ENCODE results near the gene C22orf15. TPM values are rescaled to one million over a fixed set of nuclear protein-coding genes. Genes with fewer than 3 reads are reported as not detected.

The C22orf15 gene
- total RNA-seq, 1 donor from 2014 or later: not detected

- DNase-seq: peak; percentile 94
Measured at GRCh38 chr22:23750714-23751440, 11.9 kb upstream of the C22orf15 start, which contains the start of gene ZNF70. Gene ZNF70 (minus strand): TSS chr22:23751112. CDS start chr22:23745140, 5,972 bp downstream.

- peak; percentile 66 for DNase-seq
Measured at GRCh38 chr22:23751441-23751996, 11.3 kb upstream of the C22orf15 start.

- no peak for DNase-seq
Measured at GRCh38 chr22:23752090-23752691, 10.6 kb upstream of the C22orf15 start.

GRCh38 chr22:23752750-23753149 lies 10.0 kb upstream of the C22orf15 start:
- no peak for DNase-seq

- no peak for DNase-seq
Measured at GRCh38 chr22:23753385-23753784, 9.4 kb upstream of the C22orf15 start.

GRCh38 chr22:23754220-23754919 lies 8.4 kb upstream of the C22orf15 start, which contains the start of gene VPREB3:
Gene VPREB3 (minus strand): TSS chr22:23754425. CDS start chr22:23754363, 62 bp downstream.
- DNase-seq: no peak

GRCh38 chr22:23754980-23755636 lies 7.7 kb upstream of the C22orf15 start:
- DNase-seq: no peak

GRCh38 chr22:23755711-23756110 lies 7.1 kb upstream of the C22orf15 start:
- DNase-seq: no peak

- no peak for DNase-seq
Measured at GRCh38 chr22:23756891-23757290, 5.9 kb upstream of the C22orf15 start.

GRCh38 chr22:23759566-23759965 lies 3.2 kb upstream of the C22orf15 start:
- no peak for DNase-seq

GRCh38 chr22:23760056-23760455 lies 2.7 kb upstream of the C22orf15 start:
- no peak for DNase-seq

- no peak for DNase-seq
Measured at GRCh38 chr22:23763579-23763945, 772 bp downstream of the C22orf15 start.

- no peak for DNase-seq
Measured at GRCh38 chr22:23763954-23764353, 1.2 kb downstream of the C22orf15 start.

- no peak for DNase-seq
Measured at GRCh38 chr22:23764899-23765881, 2.4 kb downstream of the C22orf15 start.

- DNase-seq: no peak
Measured at GRCh38 chr22:23767303-23767672, 4.5 kb downstream of the C22orf15 start.

GRCh38 chr22:23767673-23768548 lies 5.1 kb downstream of the C22orf15 start, which contains the start of gene CHCHD10:
Gene CHCHD10 (minus strand): TSS chr22:23767972. CDS start chr22:23767874, 98 bp downstream.
- peak; percentile 90 for DNase-seq

- no peak for DNase-seq
Measured at GRCh38 chr22:23769321-23769965, 6.7 kb downstream of the C22orf15 start.

GRCh38 chr22:23772315-23772648 lies 9.5 kb downstream of the C22orf15 start:
- no peak for DNase-seq

GRCh38 chr22:23772649-23773473 lies 10.1 kb downstream of the C22orf15 start, which contains the start of gene MMP11:
Gene MMP11 (plus strand): TSS chr22:23772849. CDS start chr22:23772871, 22 bp downstream.
- peak; percentile 75 for DNase-seq

Measured in tongue (tissue), 2 donors.